Kidney (tissue), 14 donors: ENCODE data around the gene MYL10. TPM values are rescaled to one million over a fixed set of nuclear protein-coding genes. Genes with fewer than 3 reads are reported as not detected.

ENCODE experiments used
- DNase-seq, 5 donors: peaks; one replicate each; pipeline ENCODE4 v3.0.0-alpha.2; 2013 to 2020
- FAIRE-seq: peaks from 2 replicates; lab custom pipeline; 2012; peaks lifted over from hg19 to GRCh38; lab: Jason Lieb, UNC
- H3K27ac ChIP-seq, 2 donors: one replicate each; pipeline ENCODE4 v1.7.0; 2013; ENCODE audit warnings: low read depth in 2 of 2, low read length in 2 of 2, inconsistent platforms in 1 of 2
- H3K27me3 ChIP-seq: one replicate; pipeline ENCODE4 v1.7.1; 2013; ENCODE audit warnings: low read length, inconsistent platforms; ENCODE audit not compliant: control insufficient read depth, insufficient read depth
- H3K36me3 ChIP-seq, 3 donors: one replicate each; pipeline versions ENCODE4 v1.7.0 to v1.7.1; 2013; ENCODE audit warnings: low read length in 3 of 3, control low read depth in 1 of 3, inconsistent platforms in 1 of 3; ENCODE audit not compliant: insufficient read depth in 3 of 3, control insufficient read depth in 2 of 3
- H3K4me1 ChIP-seq, 3 donors: one replicate each; pipeline versions ENCODE4 v1.7.0 to v1.7.1; 2013; ENCODE audit warnings: low read length in 3 of 3, inconsistent platforms in 1 of 3, low read depth in 1 of 3; ENCODE audit not compliant: control insufficient read depth in 2 of 3, insufficient read depth in 2 of 3
- H3K4me3 ChIP-seq, 3 donors: one replicate each; pipeline versions ENCODE4 v1.7.0 to v1.8.1; 2013; ENCODE audit warnings: low read length in 3 of 3, control low read depth in 1 of 3, inconsistent platforms in 1 of 3
- H3K9ac ChIP-seq, 3 donors: one replicate each; pipeline versions ENCODE4 v1.7.0 to v1.7.1; 2013; ENCODE audit warnings: low read length in 3 of 3, control low read depth in 1 of 3, inconsistent platforms in 1 of 3
- H3K9me3 ChIP-seq, 3 donors: one replicate each; pipeline versions ENCODE4 v1.7.0 to v1.7.1; 2013; ENCODE audit warnings: low read length in 3 of 3, control low read depth in 1 of 3, inconsistent platforms in 1 of 3; ENCODE audit not compliant: control insufficient read depth in 2 of 3, insufficient read depth in 1 of 3
- intact Hi-C: fragments of 100-400 bp; cut with DNase I; formaldehyde crosslinking; loops from one replicate; pipeline ENCODE4 v1.11.1; 2022
- polyA plus RNA-seq: library from polyadenylated mRNA; stranded (reverse); fragments of 350-450 nt; fragmentation: Illumina TruSeq; extraction: RNeasy Lipid Tissue Mini Kit (QIAGEN cat#74804); gene quantifications from one replicate; pipeline ENCODE4 v1.2.3, GENCODE V29; 2014; ENCODE audit warnings: low read depth, low replicate concordance; ENCODE audit not compliant: insufficient read depth
- total RNA-seq: library from RNA; stranded (reverse); fragmentation: NEBNext Ultra II Directional; extraction: Animal tissue kit (Norgen Biotek cat#: 25700); gene quantifications from one replicate; pipeline ENCODE4 v1.2.1, GENCODE V29; 2021
- TF ChIP-seq, protein P1 (sequence below): IDR thresholded peaks from 3 replicates; pipeline ENCODE4 v1.5.1; 2012; ENCODE audit warnings: mild to moderate bottlenecking, moderate library complexity, borderline replicate concordance; ENCODE audit not compliant: insufficient read depth; ENCODE audit errors: extremely low read depth
- donor health status: control.
- donor health status: control.
- donor health status: control.
- donor health status: control.
- donor health status: control.
- donor health status: DM: yes; HTN: yes; CAD: no.
- donor health status: Normal renal cell carcinoma (clear cell type).

MYL10 gene
- total and polyA plus RNA-seq, 2 donors from 2014 or later: not detected

DNA sequence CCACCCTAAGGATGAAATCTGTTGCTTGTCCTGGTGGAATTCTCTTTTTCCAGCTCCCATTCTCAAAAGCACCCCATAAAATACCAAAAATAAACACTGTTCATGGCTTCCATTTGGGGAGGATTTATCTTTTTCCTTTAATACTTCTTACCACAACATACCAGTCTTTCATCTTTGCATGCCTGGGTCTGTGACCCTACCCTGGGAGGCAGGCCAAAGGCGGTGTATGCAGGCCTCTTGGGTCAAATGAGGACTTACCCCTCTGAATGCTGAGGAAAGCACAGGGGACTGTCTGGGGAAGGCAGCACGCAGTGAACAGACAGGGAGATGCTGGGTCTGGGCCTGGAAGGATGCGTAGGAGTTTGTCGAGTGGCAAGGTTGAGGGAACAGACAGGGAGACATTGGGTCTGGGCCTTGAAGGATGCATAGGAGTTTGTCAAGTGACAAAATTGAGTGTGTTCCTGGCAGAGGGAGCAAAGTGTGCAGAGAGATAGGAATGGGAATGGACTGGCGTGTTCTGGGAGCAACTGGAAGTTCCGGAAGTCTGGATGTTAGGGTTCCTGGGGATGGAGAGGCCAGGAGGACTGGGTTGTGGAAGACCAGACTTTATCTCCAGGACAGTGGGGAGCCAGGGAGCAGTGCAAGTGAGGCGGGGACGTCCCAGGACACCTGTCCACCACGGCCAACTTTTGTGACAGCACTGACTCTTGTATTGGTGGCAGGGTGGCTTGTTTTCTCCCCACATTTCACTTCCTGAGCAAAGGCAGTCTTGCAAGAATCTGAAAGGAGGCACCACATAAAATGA is 40.8 kb downstream of the MYL10 start:
- peak in 1 of 5 donors; percentile 27 for DNase-seq
- no peak for FAIRE-seq

DNA sequence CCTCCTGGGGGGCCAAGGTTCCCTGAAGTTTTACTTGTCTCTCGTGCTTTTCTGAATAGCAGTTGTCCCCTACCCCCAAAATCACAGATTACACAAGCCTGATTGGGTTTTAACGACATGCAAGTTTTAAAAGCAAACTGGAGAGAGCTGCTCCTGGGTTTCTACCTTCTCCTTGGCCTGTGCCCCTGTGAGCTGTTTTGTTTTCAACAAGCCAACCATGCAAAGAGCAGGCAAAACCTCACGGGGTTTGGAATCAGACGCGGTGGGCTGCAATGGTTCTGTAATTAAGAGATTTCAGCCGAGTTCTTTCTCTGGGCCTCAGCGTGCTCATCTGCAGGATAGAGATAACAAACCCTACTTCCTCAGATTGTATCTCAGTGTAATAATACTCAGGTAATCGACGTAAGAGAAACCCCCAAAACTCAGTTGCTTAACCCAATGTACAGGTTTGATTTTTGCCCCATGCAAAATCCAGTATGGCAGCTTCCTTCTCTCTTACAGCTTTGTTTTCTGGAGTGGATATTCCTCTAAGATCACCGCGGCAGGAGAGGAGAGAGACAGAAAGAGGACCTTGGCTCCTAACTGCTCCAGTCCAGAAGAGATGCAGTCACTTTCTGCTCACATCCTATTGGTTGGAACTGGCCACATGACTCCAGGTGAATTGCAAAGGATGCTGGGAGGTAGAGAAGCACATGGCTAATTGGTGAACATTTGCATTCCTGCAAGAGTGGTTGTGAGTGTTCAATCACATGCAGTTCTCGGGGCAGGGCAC is 42.0 kb downstream of the MYL10 start:
- Histone ChIP-seq H3K4me3 (no peak overlapping the region), H3K9me3 (no peaks in the 10 kb centered on the region), H3K9ac (no peak overlapping the region), H3K27ac (no peak overlapping the region), H3K4me1 (no peaks in the 10 kb centered on the region), H3K27me3 (no peaks in the 10 kb centered on the region), H3K36me3 (no peaks in the 10 kb centered on the region)
- intact Hi-C loops: no loop called here
- no peak for FAIRE-seq
- TF ChIP-seq, protein P1, sequence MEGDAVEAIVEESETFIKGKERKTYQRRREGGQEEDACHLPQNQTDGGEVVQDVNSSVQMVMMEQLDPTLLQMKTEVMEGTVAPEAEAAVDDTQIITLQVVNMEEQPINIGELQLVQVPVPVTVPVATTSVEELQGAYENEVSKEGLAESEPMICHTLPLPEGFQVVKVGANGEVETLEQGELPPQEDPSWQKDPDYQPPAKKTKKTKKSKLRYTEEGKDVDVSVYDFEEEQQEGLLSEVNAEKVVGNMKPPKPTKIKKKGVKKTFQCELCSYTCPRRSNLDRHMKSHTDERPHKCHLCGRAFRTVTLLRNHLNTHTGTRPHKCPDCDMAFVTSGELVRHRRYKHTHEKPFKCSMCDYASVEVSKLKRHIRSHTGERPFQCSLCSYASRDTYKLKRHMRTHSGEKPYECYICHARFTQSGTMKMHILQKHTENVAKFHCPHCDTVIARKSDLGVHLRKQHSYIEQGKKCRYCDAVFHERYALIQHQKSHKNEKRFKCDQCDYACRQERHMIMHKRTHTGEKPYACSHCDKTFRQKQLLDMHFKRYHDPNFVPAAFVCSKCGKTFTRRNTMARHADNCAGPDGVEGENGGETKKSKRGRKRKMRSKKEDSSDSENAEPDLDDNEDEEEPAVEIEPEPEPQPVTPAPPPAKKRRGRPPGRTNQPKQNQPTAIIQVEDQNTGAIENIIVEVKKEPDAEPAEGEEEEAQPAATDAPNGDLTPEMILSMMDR: no peak
- DNase-seq: peak in 3 of 5 donors; percentile 25 to 75 (median 67)

More for the DNA sequence above, 40.8 kb downstream of the MYL10 start:
- Histone ChIP-seq H3K36me3 (no peaks in the 10 kb centered on the region), H3K27ac (no peak overlapping the region), H3K9ac (no peak overlapping the region), H3K4me3 (no peak overlapping the region), H3K9me3 (no peaks in the 10 kb centered on the region), H3K27me3 (no peaks in the 10 kb centered on the region), H3K4me1 (no peaks in the 10 kb centered on the region)
- intact Hi-C loops: no loop called here
- TF ChIP-seq, protein P1: no peak

DNA sequence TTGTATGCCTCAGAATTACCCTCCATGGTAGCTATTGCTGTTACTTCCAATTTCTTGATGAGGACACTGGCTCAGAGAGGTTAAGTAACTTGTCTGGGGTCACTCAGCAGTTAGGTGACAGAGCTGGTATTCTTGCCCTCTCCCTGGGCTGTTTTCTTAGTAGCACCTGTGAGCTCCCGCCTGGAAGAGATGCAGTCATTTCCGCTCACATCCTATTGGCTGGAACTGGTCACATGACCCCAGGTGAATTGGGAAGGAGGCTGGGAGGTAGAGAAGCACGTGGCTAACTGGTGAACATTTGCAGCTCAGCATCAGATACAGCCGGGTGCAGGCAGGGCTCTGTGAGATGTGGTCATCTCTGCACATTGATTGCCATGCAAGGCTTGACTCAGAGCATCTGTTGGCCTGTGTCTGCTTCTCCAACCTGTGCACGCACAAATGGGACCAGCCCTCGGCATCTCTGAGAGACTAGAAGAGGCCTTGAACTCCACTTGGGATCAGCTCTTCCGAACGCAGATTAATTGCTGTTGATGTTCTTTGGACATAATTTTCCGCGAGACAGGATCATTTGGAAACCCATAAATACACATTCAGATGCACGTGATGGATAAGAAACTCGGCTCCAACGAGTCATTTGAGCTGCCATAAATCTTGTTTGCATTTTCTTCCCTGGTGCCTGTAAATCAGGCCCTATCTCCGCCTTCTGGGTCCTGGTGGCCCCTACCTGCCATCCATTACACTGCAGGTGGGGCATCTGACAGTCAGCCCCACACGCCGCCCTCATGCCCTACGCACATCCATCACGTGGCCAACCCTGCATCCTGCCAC is 42.8 kb downstream of the MYL10 start:
- FAIRE-seq: no peak
- Histone ChIP-seq H3K4me3 (no peak overlapping the region), H3K4me1 (no peaks in the 10 kb centered on the region), H3K27me3 (no peaks in the 10 kb centered on the region), H3K27ac (no peak overlapping the region), H3K9me3 (no peaks in the 10 kb centered on the region), H3K36me3 (no peaks in the 10 kb centered on the region), H3K9ac (no peak overlapping the region)
- TF ChIP-seq, protein P1: no peak
- DNase-seq: peak; percentile 32 to 87 (median 78)
- intact Hi-C loops: no loop called here
